Measurements from ENCODE around the gene RABAC1.

GRCh38 chr19:41965106-41965505 is 6.0 kb upstream of the RABAC1 start:
- TF ChIP-seq CTCF (conservative IDR thresholded peaks at IDR 0.05; ENCODE audit: low read depth, low read length) (no peak), RAD21 (IDR thresholded peaks at IDR 0.05; ENCODE audit: low read length) (no peak), ELK1 (IDR thresholded peaks at IDR 0.05; ENCODE audit: borderline replicate concordance, low read depth, low read length) (no peak), FOS (IDR thresholded peaks at IDR 0.05; ENCODE audit: low read depth, low read length) (no peak), POLR2A (IDR thresholded peaks at IDR 0.05; ENCODE audit: low read depth, low read length) (no peak), SMC3 (IDR thresholded peaks at IDR 0.05; ENCODE audit: low read depth, low read length) (no peak), CEBPB (IDR thresholded peaks at IDR 0.05; ENCODE audit: low read depth, low read length) (no peak)

Data from IMR-90 (cell line).